Activated CD8-positive, alpha-beta T cell treated with anti-CD3 and anti-CD28 coated beads for 36 hours (primary cell): ENCODE measurements around the gene MEIS3. TPM values are rescaled to one million over a fixed set of nuclear protein-coding genes. Genes with fewer than 3 reads are reported as not detected.

Experiments used
- ATAC-seq: fragments of 200-7000 bp; cut with Tn5 transposase; one replicate; pipeline ENCODE4 v1.10.0; 2021; ENCODE audit warnings: mild to moderate bottlenecking, moderate library complexity
- CTCF ChIA-PET: fragments of 350-600 bp; sonication (Branson Sonifier 250); formaldehyde crosslinking; loops from one replicate; lab custom pipeline; 2021; ENCODE audit warnings: antibody characterized with exemption; lab: Charles Lee
- POLR2A ChIA-PET: fragments of 350-600 bp; sonication (Branson Sonifier 250); formaldehyde crosslinking; loops from one replicate; lab custom pipeline; 2021; ENCODE audit warnings: antibody characterized with exemption; lab: Charles Lee
- DNase-seq: peaks from one replicate; pipeline ENCODE4 v3.0.0-alpha.2; 2020
- H3K27ac Mint-ChIP-seq: one replicate; pipeline ENCODE4 v1.8.0; 2021; ENCODE audit warnings: mild to moderate bottlenecking, mixed read lengths
- H3K27me3 Mint-ChIP-seq: one replicate; pipeline ENCODE4 v1.8.0; 2021; ENCODE audit warnings: mixed read lengths
- H3K36me3 Mint-ChIP-seq: one replicate; pipeline ENCODE4 v1.8.0; 2021; ENCODE audit warnings: low read depth, mixed read lengths
- H3K4me1 Mint-ChIP-seq: one replicate; pipeline ENCODE4 v1.8.0; 2021; ENCODE audit warnings: low read depth, mixed read lengths
- H3K4me3 Mint-ChIP-seq: one replicate; pipeline ENCODE4 v1.8.0; 2021; ENCODE audit warnings: mild to moderate bottlenecking, moderate library complexity, mixed read lengths
- H3K9me3 Mint-ChIP-seq: one replicate; pipeline ENCODE4 v1.8.0; 2021; ENCODE audit warnings: mixed read lengths
- intact Hi-C: fragments of 100-400 bp; cut with micrococcal nuclease; formaldehyde crosslinking; loops from one replicate; pipeline ENCODE4 v1.10.0; 2022
- total RNA-seq, 2 experiments: library from RNA; stranded (reverse); gene quantifications; one replicate each; pipeline ENCODE4 v1.2.3, GENCODE V29; 2021
- TF ChIP-seq, protein P1 (sequence below): fragments of 200-600 bp; IDR thresholded peaks from one replicate; pipeline ENCODE4 v1.8.0; 2022; ENCODE audit warnings: antibody characterized with exemption, mild to moderate bottlenecking

Gene MEIS3
- total RNA-seq, 2 experiments from 2014 or later: not detected

DNA sequence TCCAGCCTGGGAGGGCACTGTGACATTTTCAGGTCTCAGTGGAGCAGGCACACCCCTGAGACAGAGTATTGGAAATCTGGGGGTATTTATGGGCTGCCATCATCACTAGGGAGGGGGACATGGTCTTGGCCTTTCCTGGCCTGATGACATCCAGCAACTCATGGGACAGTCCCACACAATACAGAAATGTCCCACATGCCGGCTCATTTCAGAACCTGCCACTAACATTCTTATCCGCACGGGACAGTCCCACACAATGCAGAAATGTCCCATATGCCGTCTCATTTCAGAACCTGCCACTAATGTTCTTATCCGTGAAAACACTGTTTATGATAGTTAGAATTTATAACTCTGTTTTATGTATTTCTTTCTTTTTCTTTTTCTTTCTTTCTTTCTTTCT, 42.5 kb upstream of the MEIS3 start:
- intact Hi-C loops: no loop called here

DNA sequence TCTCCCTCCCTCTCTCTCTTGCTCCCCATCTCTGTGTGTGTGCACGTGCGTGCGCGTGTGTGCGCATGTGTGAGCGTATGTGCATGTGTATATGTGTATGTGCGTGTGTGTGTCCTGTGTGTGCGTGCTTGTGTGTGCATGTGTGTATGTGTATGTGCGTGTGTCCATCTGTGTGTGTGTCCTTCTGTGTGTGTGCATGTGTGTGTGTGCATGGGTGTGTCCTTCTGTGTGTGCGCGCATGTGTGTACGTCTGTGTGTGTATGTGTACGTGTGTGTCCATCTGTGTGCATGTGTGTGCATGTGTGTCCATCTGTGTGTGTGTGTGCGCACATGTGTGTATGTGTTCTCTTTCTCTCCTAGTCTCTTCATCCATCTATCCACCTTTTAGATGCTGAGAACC, 40.1 kb upstream of the MEIS3 start:
- ChIA-PET POLR2A (interaction anchor here (0.6 kb wide), 1 partner anchor 129 kb away, joined by 4 read pairs; no protein-coding TSS in a partner anchor), CTCF (no interaction called here)
- DNase-seq (no peak), ATAC-seq (no peak)
- no peak overlapping the region for H3K4me3 Mint-ChIP-seq
- no peaks in the 10 kb centered on the region for H3K4me1 Mint-ChIP-seq
- peaks cover 34% of the 10 kb centered on the region for H3K27me3 Mint-ChIP-seq
- peaks cover 7% of the 10 kb centered on the region for H3K9me3 Mint-ChIP-seq
- no peaks in the 10 kb centered on the region for H3K36me3 Mint-ChIP-seq
- TF ChIP-seq, protein P1, sequence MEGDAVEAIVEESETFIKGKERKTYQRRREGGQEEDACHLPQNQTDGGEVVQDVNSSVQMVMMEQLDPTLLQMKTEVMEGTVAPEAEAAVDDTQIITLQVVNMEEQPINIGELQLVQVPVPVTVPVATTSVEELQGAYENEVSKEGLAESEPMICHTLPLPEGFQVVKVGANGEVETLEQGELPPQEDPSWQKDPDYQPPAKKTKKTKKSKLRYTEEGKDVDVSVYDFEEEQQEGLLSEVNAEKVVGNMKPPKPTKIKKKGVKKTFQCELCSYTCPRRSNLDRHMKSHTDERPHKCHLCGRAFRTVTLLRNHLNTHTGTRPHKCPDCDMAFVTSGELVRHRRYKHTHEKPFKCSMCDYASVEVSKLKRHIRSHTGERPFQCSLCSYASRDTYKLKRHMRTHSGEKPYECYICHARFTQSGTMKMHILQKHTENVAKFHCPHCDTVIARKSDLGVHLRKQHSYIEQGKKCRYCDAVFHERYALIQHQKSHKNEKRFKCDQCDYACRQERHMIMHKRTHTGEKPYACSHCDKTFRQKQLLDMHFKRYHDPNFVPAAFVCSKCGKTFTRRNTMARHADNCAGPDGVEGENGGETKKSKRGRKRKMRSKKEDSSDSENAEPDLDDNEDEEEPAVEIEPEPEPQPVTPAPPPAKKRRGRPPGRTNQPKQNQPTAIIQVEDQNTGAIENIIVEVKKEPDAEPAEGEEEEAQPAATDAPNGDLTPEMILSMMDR: no peak
- H3K27ac Mint-ChIP-seq: no peak overlapping the region
- intact Hi-C loops: no loop called here

More for the DNA sequence above, 42.5 kb upstream of the MEIS3 start:
- Mint-ChIP-seq H3K27me3 (peaks cover 26% of the 10 kb centered on the region), H3K4me3 (no peak overlapping the region), H3K27ac (no peak overlapping the region), H3K4me1 (no peaks in the 10 kb centered on the region), H3K36me3 (no peaks in the 10 kb centered on the region), H3K9me3 (no peaks in the 10 kb centered on the region)
- no peak for DNase-seq
- ChIA-PET POLR2A (no interaction called here), CTCF (interaction anchor here (1.3 kb wide), 1 partner anchor 34 kb away, joined by 4 read pairs; no protein-coding TSS in a partner anchor)
- no peak for ATAC-seq
- TF ChIP-seq, protein P1: no peak

DNA sequence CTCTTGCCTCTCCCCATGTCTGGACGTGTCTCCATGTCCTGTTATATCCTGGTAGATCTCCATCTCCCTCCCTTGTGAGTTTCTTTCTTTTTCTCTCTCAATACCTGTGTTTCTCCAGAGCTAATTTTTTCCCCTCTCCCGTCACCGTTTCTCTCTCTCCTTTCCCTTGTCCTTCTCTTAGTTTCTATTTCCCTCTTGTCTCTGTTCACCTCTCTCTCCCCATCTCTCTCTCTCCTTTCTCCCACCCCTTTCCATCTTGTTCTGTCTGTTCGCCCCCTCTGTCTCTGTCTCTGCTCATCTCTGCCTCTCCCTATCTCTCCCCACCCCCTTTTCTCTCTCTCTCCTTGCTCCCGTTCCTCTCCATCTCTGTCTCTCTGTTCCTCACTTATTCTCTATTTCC, 39.3 kb upstream of the MEIS3 start:
- POLR2A ChIA-PET: no interaction called here
- Mint-ChIP-seq H3K4me1 (no peaks in the 10 kb centered on the region), H3K27me3 (peaks cover 31% of the 10 kb centered on the region), H3K4me3 (no peak overlapping the region), H3K27ac (no peak overlapping the region), H3K9me3 (peaks cover 7% of the 10 kb centered on the region), H3K36me3 (no peaks in the 10 kb centered on the region)
- CTCF ChIA-PET: no interaction called here
- no peak for ATAC-seq
- TF ChIP-seq, protein P1: no peak
- DNase-seq: no peak
- intact Hi-C loops: no loop called here

DNA sequence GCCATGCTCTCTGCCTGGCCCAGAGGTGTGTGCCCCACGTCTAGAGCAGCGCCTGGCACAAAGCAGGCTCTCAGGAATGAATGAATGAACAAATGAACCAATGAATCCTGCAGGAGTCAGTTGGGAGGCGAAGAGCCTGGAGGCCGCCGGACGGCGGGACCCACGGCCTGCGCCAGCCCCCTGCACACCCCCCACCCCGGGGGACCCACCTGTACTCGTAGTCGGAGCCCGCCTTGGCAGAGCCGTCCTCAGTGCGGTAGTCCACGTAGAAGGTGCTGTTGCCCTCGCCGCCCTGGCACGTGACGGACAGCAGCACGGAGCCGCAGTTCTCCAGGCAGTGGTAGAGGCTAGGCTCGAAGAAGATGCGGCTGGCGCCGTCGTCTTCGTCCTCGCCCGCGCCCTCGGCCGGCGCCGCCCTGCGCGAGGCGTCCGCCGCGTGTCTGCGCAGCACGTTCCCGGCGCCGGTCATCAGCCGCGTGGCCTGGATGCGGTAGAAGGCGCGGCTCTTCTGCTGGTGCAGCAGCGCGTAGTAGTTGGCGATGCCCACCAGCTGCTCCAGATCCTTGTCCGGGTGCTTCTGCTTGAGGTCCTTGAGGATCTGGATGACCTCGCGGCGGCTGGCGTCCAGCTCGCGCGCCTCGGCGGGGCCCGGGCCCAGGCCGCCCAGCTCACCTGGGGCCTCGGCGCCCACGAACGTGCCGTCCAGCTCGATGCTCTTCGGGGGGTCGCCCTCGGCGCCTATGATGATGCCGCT, 37.6 kb upstream of the MEIS3 start:
- ATAC-seq: no peak
- intact Hi-C loops: no loop called here
- H3K4me1 Mint-ChIP-seq: no peaks in the 10 kb centered on the region
- ChIA-PET CTCF (interaction anchor here (1.1 kb wide), 1 partner anchor 8 kb away, joined by 3 read pairs; no protein-coding TSS in a partner anchor), POLR2A (no interaction called here)
- H3K9me3 Mint-ChIP-seq: peaks cover 7% of the 10 kb centered on the region
- DNase-seq: no peak
- H3K4me3 Mint-ChIP-seq: no peak overlapping the region
- peaks cover 29% of the 10 kb centered on the region for H3K27me3 Mint-ChIP-seq
- H3K36me3 Mint-ChIP-seq: no peaks in the 10 kb centered on the region
- H3K27ac Mint-ChIP-seq: no peak overlapping the region
- TF ChIP-seq, protein P1: no peak

DNA sequence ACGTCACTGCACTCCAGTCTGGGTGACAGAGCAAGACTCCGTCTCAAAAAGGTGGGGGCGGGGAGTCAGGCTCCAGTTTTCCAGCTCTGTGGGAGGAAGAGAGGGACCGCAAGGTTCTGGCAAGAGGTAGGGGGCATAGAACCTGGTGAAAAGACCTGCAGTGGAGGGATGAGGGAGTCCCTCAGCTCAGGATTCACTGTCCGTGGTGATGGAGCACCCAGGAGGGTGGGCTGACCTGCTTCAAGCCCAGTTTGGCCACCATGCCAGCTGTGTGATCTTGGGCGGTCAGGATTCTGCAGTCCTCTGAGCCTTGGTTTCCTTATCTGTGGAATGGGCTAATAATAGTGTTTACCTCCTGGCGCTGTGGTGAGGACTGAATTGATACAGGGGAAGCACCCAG, 31.2 kb upstream of the MEIS3 start:
- ChIA-PET POLR2A (no interaction called here), CTCF (no interaction called here)
- ATAC-seq: no peak
- Mint-ChIP-seq H3K27me3 (peaks cover 34% of the 10 kb centered on the region), H3K9me3 (peaks cover 6% of the 10 kb centered on the region), H3K36me3 (peaks cover 4% of the 10 kb centered on the region), H3K4me3 (no peak overlapping the region), H3K27ac (no peak overlapping the region), H3K4me1 (peaks cover 17% of the 10 kb centered on the region)
- DNase-seq: no peak
- intact Hi-C loops: no loop called here
- TF ChIP-seq, protein P1: no peak
